Thoracic aorta (tissue), 2 donors: ENCODE results near the gene HTT-AS. TPM values are rescaled to one million over a fixed set of nuclear protein-coding genes. Genes with fewer than 3 reads are reported as not detected.

ENCODE experiments used
- ATAC-seq: fragments of 150-250 bp; one replicate; pipeline ENCODE4 v1.8.0; 2017; ENCODE audit warnings: low read depth; ENCODE audit not compliant: insufficient number of reproducible peaks, low FRiP score
- DNase-seq: peaks from one replicate; pipeline ENCODE4 v3.0.0-alpha.2; 2020; ENCODE audit warnings: low spot score
- H3K27ac ChIP-seq, 2 donors: fragments of 200-600 bp; sonication (generic); 1 replicate in 1 of 2; 2 replicates in 1 of 2; pipeline ENCODE4 v1.5.1; 2016; ENCODE audit warnings: mild to moderate bottlenecking in 2 of 2, moderate library complexity in 2 of 2
- H3K27me3 ChIP-seq: fragments of 200-600 bp; sonication (generic); replicated peaks from 2 replicates; pipeline ENCODE4 v1.6.0; 2016; ENCODE audit warnings: mild to moderate bottlenecking; ENCODE audit not compliant: insufficient read depth
- H3K36me3 ChIP-seq: fragments of 200-600 bp; sonication (generic); one replicate; pipeline ENCODE4 v1.5.1; 2016
- H3K4me1 ChIP-seq, 2 donors: fragments of 200-600 bp; sonication (generic); 1 replicate in 1 of 2; 2 replicates in 1 of 2; pipeline versions ENCODE4 v1.5.1 to v1.6.0; 2016; ENCODE audit warnings: low read depth in 2 of 2, mild to moderate bottlenecking in 1 of 2; ENCODE audit not compliant: control insufficient read depth in 1 of 2
- H3K4me3 ChIP-seq: fragments of 200-600 bp; sonication (generic); 2 replicates; pipeline ENCODE4 v1.5.1; 2016; ENCODE audit warnings: mild to moderate bottlenecking
- H3K9me3 ChIP-seq: fragments of 200-600 bp; sonication (generic); 2 replicates; pipeline ENCODE4 v1.5.1; 2016
- total RNA-seq, 2 donors: library from RNA; depleted of rRNA; stranded (reverse); fragments of >200 nt; gene quantifications; one replicate each; pipeline versions ENCODE4 v1.1.0 to v1.2.3, GENCODE V29; 2016
- TF ChIP-seq, protein P1 (sequence below): fragments of 200-600 bp; sonication (generic); IDR thresholded peaks from one replicate; pipeline ENCODE4 v1.5.1; 2019; ENCODE audit warnings: antibody characterized with exemption

The HTT-AS gene
- total RNA-seq, 2 donors from 2014 or later = not detected

DNA sequence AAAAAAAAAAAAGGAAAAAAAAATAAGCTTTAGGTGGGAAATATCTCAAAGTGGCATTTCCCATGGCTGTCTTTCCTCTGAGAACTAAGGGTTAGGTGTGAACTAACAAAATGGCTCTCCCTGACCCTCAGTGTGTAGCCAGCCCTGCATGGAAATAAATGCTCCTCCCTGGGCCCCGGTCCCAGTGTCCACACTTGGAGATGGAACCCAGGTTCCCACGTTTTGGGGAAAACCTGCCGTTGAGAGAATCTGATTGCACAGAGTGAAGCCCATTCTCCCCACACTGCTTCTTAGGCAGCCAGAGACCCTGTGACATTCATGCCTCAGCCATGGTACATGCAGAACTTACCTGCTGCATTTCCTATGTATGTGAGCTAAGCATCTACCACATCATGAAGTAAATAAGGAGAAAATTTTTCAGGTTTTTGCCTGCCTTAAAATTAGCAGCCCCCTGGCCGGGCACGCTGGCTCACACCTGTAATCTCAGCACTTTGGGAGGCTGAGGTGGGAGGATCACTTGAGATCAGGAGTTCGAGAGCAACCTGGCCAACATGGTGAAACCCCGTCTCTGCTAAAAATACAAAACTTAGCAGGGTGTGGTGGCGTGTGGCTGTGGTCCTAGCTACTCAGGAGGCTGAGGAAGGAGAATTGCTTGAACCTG is 34.5 kb downstream of the HTT-AS start:
- DNase-seq = no peak
- no peak for ATAC-seq
- H3K9me3 ChIP-seq = no peaks in the 10 kb centered on the region
- H3K4me3 ChIP-seq = no peak overlapping the region
- H3K4me1 ChIP-seq = peaks cover 6 to 33% of the 10 kb centered on the region in 2 donors
- H3K27ac ChIP-seq = no peak overlapping the region
- no peaks in the 10 kb centered on the region for H3K36me3 ChIP-seq
- TF ChIP-seq, protein P1, sequence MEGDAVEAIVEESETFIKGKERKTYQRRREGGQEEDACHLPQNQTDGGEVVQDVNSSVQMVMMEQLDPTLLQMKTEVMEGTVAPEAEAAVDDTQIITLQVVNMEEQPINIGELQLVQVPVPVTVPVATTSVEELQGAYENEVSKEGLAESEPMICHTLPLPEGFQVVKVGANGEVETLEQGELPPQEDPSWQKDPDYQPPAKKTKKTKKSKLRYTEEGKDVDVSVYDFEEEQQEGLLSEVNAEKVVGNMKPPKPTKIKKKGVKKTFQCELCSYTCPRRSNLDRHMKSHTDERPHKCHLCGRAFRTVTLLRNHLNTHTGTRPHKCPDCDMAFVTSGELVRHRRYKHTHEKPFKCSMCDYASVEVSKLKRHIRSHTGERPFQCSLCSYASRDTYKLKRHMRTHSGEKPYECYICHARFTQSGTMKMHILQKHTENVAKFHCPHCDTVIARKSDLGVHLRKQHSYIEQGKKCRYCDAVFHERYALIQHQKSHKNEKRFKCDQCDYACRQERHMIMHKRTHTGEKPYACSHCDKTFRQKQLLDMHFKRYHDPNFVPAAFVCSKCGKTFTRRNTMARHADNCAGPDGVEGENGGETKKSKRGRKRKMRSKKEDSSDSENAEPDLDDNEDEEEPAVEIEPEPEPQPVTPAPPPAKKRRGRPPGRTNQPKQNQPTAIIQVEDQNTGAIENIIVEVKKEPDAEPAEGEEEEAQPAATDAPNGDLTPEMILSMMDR = no peak
- H3K27me3 ChIP-seq = peaks cover 3% of the 10 kb centered on the region

DNA sequence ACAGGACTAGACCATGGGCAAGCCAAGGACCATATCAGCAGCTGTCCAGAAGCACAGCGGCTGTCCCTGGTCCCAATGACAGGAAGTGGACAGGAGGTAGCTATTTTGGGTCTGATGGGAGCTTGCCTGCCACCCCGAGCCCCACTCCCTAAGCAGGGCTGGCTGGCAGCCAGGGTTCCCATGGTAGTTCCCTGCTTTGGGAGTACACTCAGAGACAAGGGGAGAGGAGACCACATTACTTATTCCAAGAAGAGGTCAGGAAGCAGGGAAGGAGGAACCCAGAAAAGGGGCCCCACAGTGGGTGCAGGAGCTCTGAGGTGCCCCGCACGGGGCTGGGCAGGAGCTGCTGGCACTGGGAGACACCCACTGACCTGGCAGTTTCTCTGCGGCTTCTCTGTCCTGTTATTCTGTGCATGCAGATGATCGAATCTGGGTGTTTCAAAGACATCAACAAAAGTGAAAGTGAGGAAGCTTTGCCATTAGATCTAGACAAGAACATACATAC is 36.3 kb downstream of the HTT-AS start:
- DNase-seq (no peak), ATAC-seq (no peak)
- TF ChIP-seq, protein P1 = no peak
- H3K36me3 ChIP-seq = no peaks in the 10 kb centered on the region
- no peaks in the 10 kb centered on the region for H3K9me3 ChIP-seq
- H3K4me1 ChIP-seq = peaks cover 6 to 33% of the 10 kb centered on the region in 2 donors
- no peak overlapping the region for H3K27ac ChIP-seq
- peak overlapping the region; percentile 67 for H3K4me3 ChIP-seq
- H3K27me3 ChIP-seq = no peaks in the 10 kb centered on the region

DNA sequence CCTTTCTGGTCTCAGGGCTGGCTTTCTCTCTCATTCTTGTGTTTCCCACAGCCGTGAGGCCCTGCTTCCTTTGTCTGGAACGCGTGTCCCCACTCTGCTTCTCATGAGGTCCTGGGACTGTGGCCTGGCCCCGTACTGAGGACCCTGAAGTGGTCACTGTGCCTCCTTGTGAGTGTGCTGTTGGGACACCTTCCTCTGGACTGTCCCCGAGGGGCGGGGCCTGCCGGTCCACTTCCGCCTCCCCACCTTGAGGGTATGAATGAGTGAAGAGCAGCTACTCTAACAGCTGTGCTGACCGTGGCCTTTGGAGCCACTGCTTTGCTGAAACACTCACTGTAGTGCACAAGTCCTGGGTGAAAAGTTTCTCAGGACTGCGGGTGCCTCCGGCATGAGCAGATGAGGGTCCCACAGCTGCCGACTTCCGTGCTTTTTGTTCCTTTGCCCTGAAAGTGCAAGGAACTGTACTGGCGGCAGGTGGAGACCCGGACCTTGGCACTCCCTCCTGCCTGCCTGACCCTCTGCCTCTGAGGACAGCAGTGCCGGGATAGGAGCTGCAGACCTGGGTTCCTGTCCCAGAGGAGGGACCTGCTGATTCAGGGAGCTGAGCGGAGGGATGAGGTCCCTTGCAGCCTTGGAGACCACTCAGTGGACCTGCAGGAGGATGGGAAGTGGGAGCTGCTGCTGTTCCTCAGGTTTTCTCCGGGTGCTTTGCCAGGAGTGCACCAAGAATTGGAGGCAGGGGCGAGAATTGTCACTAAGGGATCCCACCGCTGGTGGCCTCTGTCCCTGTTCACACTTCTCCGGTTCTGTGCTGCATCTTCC is 38.0 kb downstream of the HTT-AS start:
- TF ChIP-seq, protein P1 = no peak
- Histone ChIP-seq H3K27me3 (no peaks in the 10 kb centered on the region), H3K9me3 (no peaks in the 10 kb centered on the region), H3K36me3 (no peaks in the 10 kb centered on the region), H3K4me1 (peaks cover 6 to 20% of the 10 kb centered on the region in 2 donors), H3K4me3 (no peak overlapping the region), H3K27ac (no peak overlapping the region)
- no peak for DNase-seq
- no peak for ATAC-seq

DNA sequence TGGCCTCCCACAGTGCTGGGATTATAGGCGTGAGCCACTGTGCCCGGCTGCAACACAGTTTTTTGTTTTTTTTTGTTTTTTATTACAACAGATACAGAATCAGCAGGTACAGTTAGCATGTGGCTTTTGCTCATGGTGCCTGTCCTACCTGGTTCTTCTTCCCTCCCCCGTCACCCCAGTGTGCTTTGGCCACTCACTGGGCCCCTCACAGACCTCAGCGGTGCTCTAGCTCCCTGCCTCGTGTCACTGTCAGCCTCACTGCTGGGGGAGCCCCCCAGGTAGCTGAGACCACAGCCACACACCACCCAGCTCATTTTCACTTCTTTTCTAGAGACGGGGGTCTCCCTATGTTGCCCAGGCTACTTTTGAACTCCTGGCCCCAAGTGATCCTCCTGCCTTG is 38.7 kb downstream of the HTT-AS start:
- H3K9me3 ChIP-seq = no peaks in the 10 kb centered on the region
- H3K36me3 ChIP-seq = no peaks in the 10 kb centered on the region
- ATAC-seq (no peak), DNase-seq (no peak)
- no peaks in the 10 kb centered on the region for H3K27me3 ChIP-seq
- H3K4me1 ChIP-seq = peaks cover 4 to 13% of the 10 kb centered on the region in 2 donors
- TF ChIP-seq, protein P1 = no peak
- H3K4me3 ChIP-seq = no peak overlapping the region
- H3K27ac ChIP-seq = no peak overlapping the region

DNA sequence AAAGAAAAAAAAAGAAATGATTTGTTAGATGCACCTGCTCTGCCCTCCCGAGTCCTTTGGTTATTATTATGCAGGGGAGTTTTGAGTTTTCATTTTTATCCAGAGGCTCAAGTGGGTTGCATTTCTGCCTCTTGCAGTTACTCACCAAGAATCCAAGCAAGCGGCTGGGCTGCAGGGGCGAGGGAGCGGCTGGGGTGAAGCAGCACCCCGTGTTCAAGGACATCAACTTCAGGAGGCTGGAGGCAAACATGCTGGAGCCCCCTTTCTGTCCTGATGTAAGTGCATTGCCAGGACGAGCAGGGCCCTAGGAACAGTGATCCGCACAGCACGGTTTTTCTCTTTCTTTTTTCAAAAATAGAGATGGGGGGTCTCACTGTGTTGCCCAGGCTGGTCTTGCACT is 39.1 kb downstream of the HTT-AS start:
- H3K27ac ChIP-seq = no peak overlapping the region
- no peak for ATAC-seq
- DNase-seq = no peak
- H3K27me3 ChIP-seq = no peaks in the 10 kb centered on the region
- H3K9me3 ChIP-seq = no peaks in the 10 kb centered on the region
- TF ChIP-seq, protein P1 = no peak
- H3K4me3 ChIP-seq = no peak overlapping the region
- H3K36me3 ChIP-seq = no peaks in the 10 kb centered on the region
- H3K4me1 ChIP-seq = peaks cover 4 to 13% of the 10 kb centered on the region in 2 donors
